AG09309 (cell line): ENCODE results near the gene GPC5.

Experiments used
- DNase-seq: peaks from one replicate; pipeline ENCODE4 v3.0.0-alpha.2; 2010; ENCODE audit warnings: low read depth
- H3K4me3 ChIP-seq: 2 replicates; pipeline ENCODE4 v1.5.1; 2011; ENCODE audit warnings: mild to moderate bottlenecking, low read depth, low read length, moderate library complexity; ENCODE audit not compliant: control insufficient read depth
- TF ChIP-seq, protein P1 (sequence below): IDR thresholded peaks from 2 replicates; pipeline ENCODE4 v1.5.1; 2011; ENCODE audit warnings: mild to moderate bottlenecking, low read depth, low read length, inconsistent platforms; ENCODE audit not compliant: insufficient read depth, control insufficient read depth; ENCODE audit errors: missing control alignments

Gene GPC5

DNA sequence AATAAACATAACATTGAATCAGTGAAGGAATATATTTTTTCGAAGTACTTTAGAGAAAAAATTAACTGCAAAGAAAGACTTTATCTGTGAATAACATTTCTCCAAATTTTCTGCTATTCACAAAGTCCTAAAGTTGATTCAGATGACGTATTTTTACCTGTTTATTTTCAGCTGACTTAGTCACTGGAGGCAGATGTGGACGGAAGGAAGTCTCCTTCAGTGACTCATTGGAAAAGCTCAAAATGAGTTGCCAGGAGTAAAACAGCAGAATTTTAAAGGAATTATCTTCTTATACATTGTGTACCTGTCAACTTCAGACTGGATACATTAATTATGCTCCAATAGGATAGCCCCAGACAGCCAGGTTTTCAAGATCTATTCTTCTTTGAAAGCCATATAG, 1148.8 kb downstream of the GPC5 start:
- TF ChIP-seq, protein P1, sequence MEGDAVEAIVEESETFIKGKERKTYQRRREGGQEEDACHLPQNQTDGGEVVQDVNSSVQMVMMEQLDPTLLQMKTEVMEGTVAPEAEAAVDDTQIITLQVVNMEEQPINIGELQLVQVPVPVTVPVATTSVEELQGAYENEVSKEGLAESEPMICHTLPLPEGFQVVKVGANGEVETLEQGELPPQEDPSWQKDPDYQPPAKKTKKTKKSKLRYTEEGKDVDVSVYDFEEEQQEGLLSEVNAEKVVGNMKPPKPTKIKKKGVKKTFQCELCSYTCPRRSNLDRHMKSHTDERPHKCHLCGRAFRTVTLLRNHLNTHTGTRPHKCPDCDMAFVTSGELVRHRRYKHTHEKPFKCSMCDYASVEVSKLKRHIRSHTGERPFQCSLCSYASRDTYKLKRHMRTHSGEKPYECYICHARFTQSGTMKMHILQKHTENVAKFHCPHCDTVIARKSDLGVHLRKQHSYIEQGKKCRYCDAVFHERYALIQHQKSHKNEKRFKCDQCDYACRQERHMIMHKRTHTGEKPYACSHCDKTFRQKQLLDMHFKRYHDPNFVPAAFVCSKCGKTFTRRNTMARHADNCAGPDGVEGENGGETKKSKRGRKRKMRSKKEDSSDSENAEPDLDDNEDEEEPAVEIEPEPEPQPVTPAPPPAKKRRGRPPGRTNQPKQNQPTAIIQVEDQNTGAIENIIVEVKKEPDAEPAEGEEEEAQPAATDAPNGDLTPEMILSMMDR, result no peak
- DNase-seq, result no peak
- no peak overlapping the region for H3K4me3 ChIP-seq

DNA sequence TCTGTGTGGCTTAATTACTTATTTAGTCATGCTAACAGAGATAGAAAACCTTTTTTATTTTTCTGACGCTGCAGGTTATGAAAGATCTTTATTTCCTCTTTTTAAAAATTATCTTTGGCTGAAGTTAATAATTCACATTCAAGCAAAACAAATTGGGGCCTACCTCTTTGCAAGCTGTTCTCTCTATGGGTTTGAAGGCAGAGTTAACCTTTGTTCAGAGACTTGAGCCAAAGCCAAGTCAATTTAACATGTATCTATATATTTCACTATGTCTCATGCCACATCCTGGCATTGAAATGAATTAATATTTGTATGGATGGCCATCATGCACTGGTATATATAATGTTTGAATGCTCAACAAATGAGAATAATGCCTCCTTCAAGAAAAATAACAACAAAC, 1150.9 kb downstream of the GPC5 start:
- no peak overlapping the region for H3K4me3 ChIP-seq
- TF ChIP-seq, protein P1, result no peak
- no peak for DNase-seq

DNA sequence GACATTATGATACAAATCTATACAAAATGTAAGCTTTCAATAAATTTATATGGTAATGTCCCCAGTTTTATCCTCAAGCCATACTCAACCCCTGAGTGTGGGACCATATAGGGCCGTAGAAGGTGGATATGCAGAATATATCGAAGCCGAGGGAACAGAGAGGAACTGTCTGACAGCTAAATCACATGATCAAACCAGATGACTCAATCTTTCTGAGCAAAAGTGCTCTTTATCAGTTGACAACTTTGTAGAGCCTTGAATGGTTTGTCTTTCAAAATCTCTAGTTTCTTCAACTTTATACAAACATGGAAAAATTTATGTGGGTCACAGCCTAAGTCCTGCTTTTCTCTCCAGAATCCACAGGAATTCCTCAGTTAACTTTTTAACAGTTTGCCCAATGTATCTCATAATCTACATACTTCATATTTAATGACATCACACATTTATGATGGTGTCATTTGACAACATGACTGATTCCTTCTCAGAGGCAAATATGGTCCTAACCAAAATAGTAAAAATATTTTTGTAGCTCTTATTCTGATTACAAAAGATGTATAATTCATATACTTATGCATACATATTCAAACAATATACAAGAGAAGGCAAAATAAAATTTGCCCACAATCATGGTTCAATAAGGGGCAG, 1155.2 kb downstream of the GPC5 start:
- TF ChIP-seq, protein P1, result no peak
- no peak overlapping the region for H3K4me3 ChIP-seq
- DNase-seq, result no peak

DNA sequence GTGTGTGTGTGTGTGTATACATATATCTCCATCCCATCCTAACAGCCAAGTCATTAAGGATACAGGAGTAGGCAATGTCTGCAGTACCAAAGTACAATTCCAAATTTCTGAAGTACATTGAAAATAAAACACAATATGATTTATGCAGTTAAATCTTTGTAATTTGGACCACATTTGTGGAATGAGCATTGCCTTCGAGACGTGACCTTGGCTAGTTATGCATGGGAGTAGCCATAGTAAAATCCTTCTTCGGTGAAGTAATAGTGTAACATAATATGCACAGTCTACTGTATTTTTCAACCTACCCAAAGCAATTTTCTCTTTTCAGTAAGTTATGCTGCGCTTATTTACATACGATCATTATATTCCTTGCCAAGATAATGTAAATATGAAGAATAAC, 1162.5 kb downstream of the GPC5 start:
- no peak for DNase-seq
- TF ChIP-seq, protein P1, result no peak
- H3K4me3 ChIP-seq, result no peak overlapping the region

DNA sequence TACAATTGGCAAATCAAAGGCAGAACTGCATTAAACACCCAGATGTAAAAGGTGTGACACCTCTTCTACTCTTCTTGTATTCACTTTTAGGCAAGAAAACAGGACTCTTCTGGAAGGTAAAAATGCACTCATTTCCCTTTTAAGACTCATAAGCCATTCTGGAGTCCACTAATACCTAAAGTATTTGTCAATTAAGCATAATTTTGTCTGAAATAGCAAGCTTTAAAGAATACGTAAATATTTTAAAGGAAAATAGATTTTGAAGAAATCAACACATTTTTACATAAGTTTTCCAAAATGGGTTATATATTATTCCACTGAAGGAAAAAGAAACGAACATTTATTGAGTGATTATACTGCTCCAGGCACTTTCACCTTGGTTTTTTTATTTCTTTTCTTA, 1166.5 kb downstream of the GPC5 start:
- no peak for DNase-seq
- TF ChIP-seq, protein P1, result no peak
- H3K4me3 ChIP-seq, result no peak overlapping the region

DNA sequence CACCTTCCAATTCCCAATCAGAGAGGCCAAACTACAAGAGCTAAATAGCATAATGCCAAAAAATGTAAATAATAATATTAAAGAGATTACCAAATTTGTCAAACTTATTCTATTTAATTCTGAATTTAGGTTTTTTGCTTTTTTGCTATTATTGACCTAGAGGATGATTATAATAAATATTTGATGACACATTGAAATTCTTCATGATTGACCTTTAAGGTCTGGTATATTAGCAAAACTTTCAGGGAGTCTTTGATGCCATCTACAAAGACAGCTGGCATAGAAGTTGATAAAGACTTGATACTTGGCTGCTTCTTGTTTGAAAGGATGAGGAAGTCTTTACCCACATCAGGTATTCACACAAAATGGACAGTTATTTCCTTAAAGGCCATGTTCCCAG, 1168.3 kb downstream of the GPC5 start:
- TF ChIP-seq, protein P1, result no peak
- DNase-seq, result no peak
- H3K4me3 ChIP-seq, result no peak overlapping the region

DNA sequence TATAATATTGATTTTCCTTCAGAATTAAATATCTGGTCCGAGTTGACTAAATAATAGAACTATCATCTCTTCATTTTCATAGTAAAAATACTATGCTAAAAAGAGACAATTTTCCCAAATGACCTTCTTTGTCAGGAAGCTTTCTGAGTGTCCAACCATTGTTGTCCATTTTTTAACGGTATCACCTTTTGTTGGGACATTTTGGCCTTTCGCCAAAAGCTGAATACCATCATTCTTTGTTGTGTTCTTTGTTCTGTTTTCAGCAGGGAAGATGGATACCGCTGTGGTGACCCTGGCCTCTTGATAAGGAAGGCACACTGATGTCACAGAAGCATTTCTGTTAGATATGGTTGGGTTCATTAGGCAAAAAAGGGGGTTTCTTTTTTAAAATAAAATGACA, 1173.8 kb downstream of the GPC5 start:
- DNase-seq, result no peak
- TF ChIP-seq, protein P1, result no peak
- H3K4me3 ChIP-seq, result no peak overlapping the region
